ENCODE results near the gene KDSR. TPM values are rescaled to one million over a fixed set of nuclear protein-coding genes. Genes with fewer than 3 reads are reported as not detected.

Gene KDSR
- polyA plus RNA-seq, 1 donor from 2014 or later: 14.7 TPM

- no peak for TF ChIP-seq POLR2AphosphoS5 (IDR thresholded peaks at IDR 0.05)
- peak; percentile 69 for TF ChIP-seq RAD21 (conservative IDR thresholded peaks at IDR 0.05)
- peak; percentile 75 for TF ChIP-seq SMC3 (conservative IDR thresholded peaks at IDR 0.05; ENCODE audit: poor library complexity)
- TF ChIP-seq CTCF (IDR thresholded peaks at IDR 0.05; ENCODE audit: poor library complexity, severe bottlenecking): peak; percentile 67
- H4K20me1 ChIP-seq (ENCODE audit: insufficient read depth): no peaks in the 10 kb centered on the region
- H3K9ac ChIP-seq (ENCODE audit: low read length): no peak overlapping the region
- no peaks in the 10 kb centered on the region for H3K9me2 ChIP-seq (ENCODE audit: insufficient read depth, low read length)
- H3K27ac ChIP-seq (ENCODE audit: low read length): no peak overlapping the region
- no peaks in the 10 kb centered on the region for H3K36me3 ChIP-seq (ENCODE audit: insufficient read depth, low read length)
- H3K4me2 ChIP-seq (ENCODE audit: low read length): no peak overlapping the region
- H3K4me3 ChIP-seq (ENCODE audit: low read length): no peak overlapping the region
- no peaks in the 10 kb centered on the region for H3K27me3 ChIP-seq (ENCODE audit: insufficient read depth, low read depth, low read length)
- H3F3A ChIP-seq (ENCODE audit: insufficient read depth, low read length, poor library complexity, severe bottlenecking): no peaks in the 10 kb centered on the region
- no peaks in the 10 kb centered on the region for H3K79me2 ChIP-seq (replicated peaks; ENCODE audit: insufficient read depth, low read length)
- H2AFZ ChIP-seq (ENCODE audit: low read depth, low read length): no peak overlapping the region
- H3K9me3 ChIP-seq (ENCODE audit: low read length): no peaks in the 10 kb centered on the region
These were observed 24.8 kb downstream of the KDSR start for GRCh38 chr18:63342206-63342605.

GRCh38 chr18:63339920-63340484, 27.0 kb downstream of the KDSR start:
- Histone ChIP-seq H3K79me2 (replicated peaks; ENCODE audit: insufficient read depth, low read length) (no peaks in the 10 kb centered on the region), H3K4me3 (ENCODE audit: low read length) (no peak overlapping the region), H2AFZ (ENCODE audit: low read depth, low read length) (no peak overlapping the region), H3K36me3 (ENCODE audit: insufficient read depth, low read length) (no peaks in the 10 kb centered on the region), H3K27me3 (ENCODE audit: insufficient read depth, low read depth, low read length) (no peaks in the 10 kb centered on the region), H3K9me2 (ENCODE audit: insufficient read depth, low read length) (no peaks in the 10 kb centered on the region), H4K20me1 (ENCODE audit: insufficient read depth) (no peaks in the 10 kb centered on the region), H3K27ac (ENCODE audit: low read length) (no peak overlapping the region), H3K9me3 (ENCODE audit: low read length) (no peaks in the 10 kb centered on the region), H3F3A (ENCODE audit: insufficient read depth, low read length, poor library complexity, severe bottlenecking) (no peaks in the 10 kb centered on the region), H3K9ac (ENCODE audit: low read length) (no peak overlapping the region), H3K4me2 (ENCODE audit: low read length) (no peak overlapping the region)
- no peak for TF ChIP-seq EZH2 (IDR thresholded peaks at IDR 0.05; ENCODE audit: borderline replicate concordance, insufficient read depth, low read length, poor library complexity, severe bottlenecking)
- peak; percentile 57 for TF ChIP-seq CTCF (IDR thresholded peaks at IDR 0.05; ENCODE audit: poor library complexity, severe bottlenecking)
- TF ChIP-seq RAD21 (conservative IDR thresholded peaks at IDR 0.05): peak; percentile 55
- peak; percentile 43 for TF ChIP-seq SMC3 (conservative IDR thresholded peaks at IDR 0.05; ENCODE audit: poor library complexity)

DNA sequence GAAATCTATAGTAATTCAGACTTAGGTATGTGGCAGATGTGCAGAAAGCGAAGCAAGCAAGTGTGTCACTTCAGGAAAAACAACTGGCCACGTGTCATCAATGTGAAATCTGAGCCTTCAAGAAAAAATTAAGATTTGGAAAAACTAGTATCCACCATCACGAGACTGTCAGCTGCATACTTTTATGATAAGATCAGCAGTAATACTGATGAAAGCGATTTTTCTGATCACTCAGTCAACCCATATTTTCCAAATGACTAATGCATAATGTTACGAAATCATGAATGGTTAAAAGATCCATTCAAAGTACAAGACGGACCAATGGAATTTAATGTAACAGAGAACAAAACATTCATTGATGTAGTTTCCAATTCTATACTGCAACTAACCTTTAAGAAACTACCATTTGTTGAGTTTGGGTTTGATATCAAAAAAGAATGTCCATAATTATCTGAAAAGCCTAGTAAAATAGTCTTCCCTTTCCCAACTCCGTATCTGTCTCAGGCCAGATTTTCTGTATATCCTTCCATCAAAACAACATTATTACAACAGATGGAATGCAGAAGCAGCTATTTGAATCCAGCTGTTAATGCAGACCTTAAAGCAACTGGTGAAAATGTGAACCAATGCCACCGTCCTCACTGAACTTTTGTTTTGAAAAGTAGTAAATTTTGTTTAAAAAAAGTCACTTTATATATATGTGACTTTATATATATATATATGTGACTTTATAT, 30.5 kb downstream of the KDSR start:
- Histone ChIP-seq H3K4me3 (ENCODE audit: low read length) (no peak overlapping the region), H3K4me2 (ENCODE audit: low read length) (no peak overlapping the region), H3K9ac (ENCODE audit: low read length) (no peak overlapping the region), H3K27ac (ENCODE audit: low read length) (no peak overlapping the region), H3F3A (ENCODE audit: insufficient read depth, low read length, poor library complexity, severe bottlenecking) (no peaks in the 10 kb centered on the region), H4K20me1 (ENCODE audit: insufficient read depth) (no peaks in the 10 kb centered on the region), H3K36me3 (ENCODE audit: insufficient read depth, low read length) (no peaks in the 10 kb centered on the region), H3K9me3 (ENCODE audit: low read length) (no peaks in the 10 kb centered on the region), H3K79me2 (replicated peaks; ENCODE audit: insufficient read depth, low read length) (no peaks in the 10 kb centered on the region), H3K9me2 (ENCODE audit: insufficient read depth, low read length) (no peaks in the 10 kb centered on the region), H3K27me3 (ENCODE audit: insufficient read depth, low read depth, low read length) (no peaks in the 10 kb centered on the region), H2AFZ (ENCODE audit: low read depth, low read length) (no peak overlapping the region)
- no peak for TF ChIP-seq EP300 (conservative IDR thresholded peaks at IDR 0.05; ENCODE audit: poor library complexity, severe bottlenecking)
- TF ChIP-seq MXI1 (conservative IDR thresholded peaks at IDR 0.05; ENCODE audit: poor library complexity, severe bottlenecking): no peak
- no peak for TF ChIP-seq TAF1 (IDR thresholded peaks at IDR 0.05; ENCODE audit: low read depth)
- TF ChIP-seq RAD21 (conservative IDR thresholded peaks at IDR 0.05): no peak
- TF ChIP-seq POLR2AphosphoS5 (IDR thresholded peaks at IDR 0.05): no peak
- no peak for TF ChIP-seq REST (IDR thresholded peaks at IDR 0.05; ENCODE audit: borderline replicate concordance)
- TF ChIP-seq SMC3 (conservative IDR thresholded peaks at IDR 0.05; ENCODE audit: poor library complexity): no peak
- TF ChIP-seq CTCF (IDR thresholded peaks at IDR 0.05; ENCODE audit: poor library complexity, severe bottlenecking): no peak
- no peak for TF ChIP-seq EZH2 (IDR thresholded peaks at IDR 0.05; ENCODE audit: borderline replicate concordance, insufficient read depth, low read length, poor library complexity, severe bottlenecking)
